Measurements from ENCODE around the gene HSF5. TPM values are rescaled to one million over a fixed set of nuclear protein-coding genes. Genes with fewer than 3 reads are reported as not detected.
A peak's percentile ranks its signal among the peaks of the same experiment; 100 is the strongest.

HSF5 gene
- total RNA-seq, 4 donors from 2014 or later: 0.28 to 0.83 TPM; not detected in 2

GRCh38 chr17:58515286-58515685, 27.1 kb upstream of the HSF5 start:
- H3K27ac ChIP-seq: peak overlapping the region; percentile 59 to 98 (median 74)
- TF ChIP-seq, protein P1, sequence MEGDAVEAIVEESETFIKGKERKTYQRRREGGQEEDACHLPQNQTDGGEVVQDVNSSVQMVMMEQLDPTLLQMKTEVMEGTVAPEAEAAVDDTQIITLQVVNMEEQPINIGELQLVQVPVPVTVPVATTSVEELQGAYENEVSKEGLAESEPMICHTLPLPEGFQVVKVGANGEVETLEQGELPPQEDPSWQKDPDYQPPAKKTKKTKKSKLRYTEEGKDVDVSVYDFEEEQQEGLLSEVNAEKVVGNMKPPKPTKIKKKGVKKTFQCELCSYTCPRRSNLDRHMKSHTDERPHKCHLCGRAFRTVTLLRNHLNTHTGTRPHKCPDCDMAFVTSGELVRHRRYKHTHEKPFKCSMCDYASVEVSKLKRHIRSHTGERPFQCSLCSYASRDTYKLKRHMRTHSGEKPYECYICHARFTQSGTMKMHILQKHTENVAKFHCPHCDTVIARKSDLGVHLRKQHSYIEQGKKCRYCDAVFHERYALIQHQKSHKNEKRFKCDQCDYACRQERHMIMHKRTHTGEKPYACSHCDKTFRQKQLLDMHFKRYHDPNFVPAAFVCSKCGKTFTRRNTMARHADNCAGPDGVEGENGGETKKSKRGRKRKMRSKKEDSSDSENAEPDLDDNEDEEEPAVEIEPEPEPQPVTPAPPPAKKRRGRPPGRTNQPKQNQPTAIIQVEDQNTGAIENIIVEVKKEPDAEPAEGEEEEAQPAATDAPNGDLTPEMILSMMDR (IDR thresholded peaks at IDR 0.05): no peak
- no peak for TF ChIP-seq POLR2A (IDR thresholded peaks at IDR 0.05)
- no peak for DNase-seq
- H3K4me1 ChIP-seq: peaks cover 0 to 40% (median 8%) of the 10 kb centered on the region in 4 donors
- peaks cover 0 to 27% (median 0%) of the 10 kb centered on the region in 3 donors for H3K36me3 ChIP-seq
- H3K27me3 ChIP-seq: no peaks in the 10 kb centered on the region
- H3K9me3 ChIP-seq: no peaks in the 10 kb centered on the region
- peak overlapping the region in 2 of 4 donors; percentile 60 to 86 for H3K4me3 ChIP-seq

- TF ChIP-seq, protein P1 (IDR thresholded peaks at IDR 0.05): no peak
- peak in 1 of 2 donors; percentile 13 for TF ChIP-seq POLR2A (IDR thresholded peaks at IDR 0.05)
- H3K27me3 ChIP-seq: no peaks in the 10 kb centered on the region
- H3K4me1 ChIP-seq: peaks cover 0 to 40% (median 8%) of the 10 kb centered on the region in 4 donors
- H3K36me3 ChIP-seq: peaks cover 0 to 33% (median 0%) of the 10 kb centered on the region in 3 donors
- peak overlapping the region; percentile 60 to 94 (median 76) for H3K4me3 ChIP-seq
- H3K27ac ChIP-seq: peak overlapping the region; percentile 59 to 98 (median 74)
- H3K9me3 ChIP-seq: no peaks in the 10 kb centered on the region
- DNase-seq: no peak
Observed at GRCh38 chr17:58514770-58515157, 26.6 kb upstream of the HSF5 start.

GRCh38 chr17:58513965-58514769, 26.0 kb upstream of the HSF5 start, which contains the start of gene MTMR4:
Gene MTMR4, minus strand, starts transcription at chr17:58514638. Its CDS starts 231 bp downstream, at chr17:58514407.
- DNase-seq: peak; percentile 78 to 91 (median 89)
- peaks cover 0 to 39% (median 8%) of the 10 kb centered on the region in 4 donors for H3K4me1 ChIP-seq
- peak within 1 kb of the TSS; percentile 59 to 98 (median 74) for H3K27ac ChIP-seq

DNA sequence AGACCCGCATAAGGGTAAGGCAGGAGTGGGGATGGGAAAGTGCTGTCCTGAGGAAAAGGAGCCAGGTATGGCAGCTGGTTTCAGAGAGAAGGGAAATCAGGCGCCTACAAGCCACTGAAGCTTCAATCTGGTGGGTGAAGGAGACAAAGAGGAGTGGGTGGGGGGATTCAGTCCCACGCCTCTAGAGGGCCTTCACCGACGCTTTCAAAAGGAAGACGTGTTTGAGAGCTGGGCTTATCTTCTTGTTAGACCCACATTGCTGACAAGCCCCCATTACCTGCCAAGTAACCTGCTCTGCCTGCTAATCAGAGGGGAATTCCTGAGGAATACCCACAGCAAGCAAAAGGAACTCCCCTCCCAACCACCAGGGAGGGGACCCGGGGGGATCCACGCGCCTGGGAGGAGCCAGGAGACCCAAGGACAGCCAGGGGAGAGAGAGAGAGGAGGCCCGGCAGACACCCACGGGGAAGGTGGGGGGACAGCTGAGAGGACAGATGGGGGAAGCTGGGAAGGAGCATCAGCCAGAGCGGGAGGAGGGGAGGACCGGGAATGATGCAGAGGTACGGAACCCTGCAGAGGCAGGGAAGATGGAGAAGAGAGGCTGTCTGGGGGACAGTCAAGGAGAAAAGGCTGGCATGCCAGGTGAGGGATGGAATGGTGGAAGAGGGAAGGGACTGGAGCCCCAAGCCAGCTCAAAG, 25.2 kb upstream of the HSF5 start:
- Histone ChIP-seq H3K4me1 (peaks cover 0 to 35% (median 8%) of the 10 kb centered on the region in 4 donors), H3K9me3 (no peaks in the 10 kb centered on the region), H3K27ac (peak overlapping the region in 1 of 4 donors; percentile 81), H3K4me3 (peak overlapping the region; percentile 60 to 94 (median 76)), H3K36me3 (peaks cover 0 to 46% (median 0%) of the 10 kb centered on the region in 3 donors), H3K27me3 (no peaks in the 10 kb centered on the region)
- no peak for DNase-seq
- no peak for TF ChIP-seq POLR2A (IDR thresholded peaks at IDR 0.05)
- TF ChIP-seq, protein P1 (IDR thresholded peaks at IDR 0.05): no peak

More at GRCh38 chr17:58513965-58514769, 26.0 kb upstream of the HSF5 start, which contains the start of gene MTMR4:
- peaks cover 0 to 39% (median 0%) of the 10 kb centered on the region in 3 donors for H3K36me3 ChIP-seq
- no peaks in the 10 kb centered on the region for H3K9me3 ChIP-seq
- peak within 1 kb of the TSS; percentile 60 to 94 (median 76) for H3K4me3 ChIP-seq
- H3K27me3 ChIP-seq: no peaks in the 10 kb centered on the region
- TF ChIP-seq POLR2A (IDR thresholded peaks at IDR 0.05): no peak
- TF ChIP-seq, protein P1 (IDR thresholded peaks at IDR 0.05): no peak

DNA sequence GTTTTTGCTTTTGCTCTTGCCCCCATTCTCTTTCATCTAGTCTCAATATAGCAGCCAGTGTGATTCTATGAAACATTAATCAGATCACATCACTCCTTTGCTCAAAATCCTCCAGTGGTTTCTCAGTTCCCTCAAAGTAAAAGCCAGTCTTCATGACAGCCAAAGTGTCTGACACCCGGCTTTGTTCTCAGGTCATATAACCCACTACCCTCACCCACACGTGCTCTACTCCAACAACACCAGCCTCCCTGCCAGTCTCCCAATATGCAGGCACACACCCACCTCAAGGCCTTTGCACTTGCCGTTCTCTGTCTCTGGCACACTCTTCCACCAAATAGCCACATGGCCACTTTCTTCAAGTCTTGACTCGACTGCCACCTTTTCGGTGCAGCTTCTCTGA, 21.9 kb upstream of the HSF5 start:
- Histone ChIP-seq H3K4me1 (peaks cover 0 to 19% (median 3%) of the 10 kb centered on the region in 4 donors), H3K27ac (no peak overlapping the region), H3K36me3 (peaks cover 0 to 79% (median 0%) of the 10 kb centered on the region in 3 donors), H3K27me3 (no peaks in the 10 kb centered on the region), H3K4me3 (no peak overlapping the region), H3K9me3 (no peaks in the 10 kb centered on the region)
- no peak for DNase-seq
- TF ChIP-seq, protein P1 (IDR thresholded peaks at IDR 0.05): no peak
- no peak for TF ChIP-seq POLR2A (IDR thresholded peaks at IDR 0.05)

All from Peyer's patch (tissue), 4 donors.